ENCODE results near the gene TTLL11. TPM values are rescaled to one million over a fixed set of nuclear protein-coding genes. Genes with fewer than 3 reads are reported as not detected.

Gene TTLL11
- total RNA-seq, 1 experiment from 2014 or later, result 7.0 TPM

DNA sequence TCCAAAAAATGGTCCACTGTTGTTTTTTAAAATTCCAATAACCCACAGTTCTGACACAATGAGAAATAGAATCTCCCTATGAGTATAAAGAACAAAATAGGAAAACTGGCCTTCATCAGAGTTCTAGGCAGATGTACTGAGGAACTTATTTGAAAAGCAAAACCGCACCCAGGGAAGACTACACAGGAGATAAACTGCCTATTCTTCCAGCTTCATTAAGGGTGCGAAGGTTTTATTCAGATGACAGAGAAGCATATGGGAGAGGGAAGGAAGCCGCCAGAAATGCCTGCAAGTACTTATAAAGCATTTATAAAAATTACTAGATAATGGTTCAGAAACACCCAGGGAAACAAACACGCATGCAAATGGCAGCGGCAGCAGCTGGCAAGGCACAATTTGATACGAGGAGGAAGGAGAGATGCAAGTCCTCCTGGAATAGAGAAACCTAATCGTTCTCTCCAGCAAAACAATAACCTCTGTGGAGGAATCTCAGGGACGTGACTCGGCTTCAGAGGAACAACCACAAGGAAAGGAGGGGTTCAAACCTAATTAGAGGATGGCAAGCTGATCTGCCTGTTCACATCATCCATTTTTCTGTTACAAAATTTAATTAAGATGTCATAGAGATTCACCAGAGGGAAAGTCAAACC is 9.0 kb downstream of the TTLL11 start:
- Histone ChIP-seq H3K4me2 (ENCODE audit: low read length) (no peak overlapping the region), H3K9me3 (ENCODE audit: low read length) (no peaks in the 10 kb centered on the region), H3K79me2 (ENCODE audit: low read length) (peaks cover 17% of the 10 kb centered on the region), H3K4me1 (ENCODE audit: insufficient read depth, low read length) (peaks cover 23% of the 10 kb centered on the region), H3K9me2 (replicated peaks; ENCODE audit: low read length) (no peaks in the 10 kb centered on the region), H3F3A (ENCODE audit: low read length, unreplicated experiment) (no peaks in the 10 kb centered on the region), H2AFZ (ENCODE audit: low read length) (no peak overlapping the region), H3K9ac (ENCODE audit: low read length) (no peak overlapping the region), H3K36me3 (ENCODE audit: low read depth, low read length) (no peaks in the 10 kb centered on the region), H4K20me1 (ENCODE audit: low read length) (0 out of 2 replicates have a peak, but pooled peaks cover 6% of the 10 kb centered on the region), H3K27ac (ENCODE audit: low read length) (no peak overlapping the region), H3K27me3 (ENCODE audit: low read length) (no peaks in the 10 kb centered on the region), H3K4me3 (ENCODE audit: low read length) (no peak overlapping the region)
- no peak for TF ChIP-seq EZH2phosphoT487 (IDR thresholded peaks at IDR 0.05; ENCODE audit: borderline replicate concordance, low read length)
- TF ChIP-seq, protein P1, sequence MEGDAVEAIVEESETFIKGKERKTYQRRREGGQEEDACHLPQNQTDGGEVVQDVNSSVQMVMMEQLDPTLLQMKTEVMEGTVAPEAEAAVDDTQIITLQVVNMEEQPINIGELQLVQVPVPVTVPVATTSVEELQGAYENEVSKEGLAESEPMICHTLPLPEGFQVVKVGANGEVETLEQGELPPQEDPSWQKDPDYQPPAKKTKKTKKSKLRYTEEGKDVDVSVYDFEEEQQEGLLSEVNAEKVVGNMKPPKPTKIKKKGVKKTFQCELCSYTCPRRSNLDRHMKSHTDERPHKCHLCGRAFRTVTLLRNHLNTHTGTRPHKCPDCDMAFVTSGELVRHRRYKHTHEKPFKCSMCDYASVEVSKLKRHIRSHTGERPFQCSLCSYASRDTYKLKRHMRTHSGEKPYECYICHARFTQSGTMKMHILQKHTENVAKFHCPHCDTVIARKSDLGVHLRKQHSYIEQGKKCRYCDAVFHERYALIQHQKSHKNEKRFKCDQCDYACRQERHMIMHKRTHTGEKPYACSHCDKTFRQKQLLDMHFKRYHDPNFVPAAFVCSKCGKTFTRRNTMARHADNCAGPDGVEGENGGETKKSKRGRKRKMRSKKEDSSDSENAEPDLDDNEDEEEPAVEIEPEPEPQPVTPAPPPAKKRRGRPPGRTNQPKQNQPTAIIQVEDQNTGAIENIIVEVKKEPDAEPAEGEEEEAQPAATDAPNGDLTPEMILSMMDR (conservative IDR thresholded peaks at IDR 0.05; ENCODE audit: low read depth, low read length), result no peak
- TF ChIP-seq EZH2 (IDR thresholded peaks at IDR 0.05; ENCODE audit: low read length, unreplicated experiment), result no peak
- ATAC-seq (no peak), DNase-seq (no peak)
- intact Hi-C loops (cut with micrococcal nuclease), result no loop called here
- ChIA-PET POLR2A (ENCODE audit: unreplicated experiment) (no interaction called here), CTCF (no interaction called here)
- no TSS peak for BruUV-seq (replicated peaks)

DNA sequence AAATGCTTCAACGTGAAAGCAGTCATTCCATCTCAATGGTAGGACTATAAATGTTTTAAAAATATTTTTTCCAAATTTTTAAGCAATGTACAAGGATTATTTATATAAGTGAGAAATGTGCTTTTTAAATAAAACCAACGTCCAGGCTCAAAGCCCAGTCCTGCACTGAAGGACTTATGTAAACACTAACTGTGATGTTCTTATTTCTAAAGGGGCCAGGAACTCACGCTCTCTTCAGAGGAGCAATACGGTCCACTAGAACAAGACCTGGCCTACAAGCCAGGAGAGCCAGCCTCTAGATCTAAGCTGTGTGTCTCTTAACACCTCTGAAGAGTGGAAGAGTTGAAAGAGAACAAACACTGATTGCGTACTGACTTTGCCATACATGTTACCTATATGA is 12.1 kb downstream of the TTLL11 start:
- peaks cover 7% of the 10 kb centered on the region for H3K79me2 ChIP-seq (ENCODE audit: low read length)
- DNase-seq (no peak), ATAC-seq (no peak)
- no peak overlapping the region for H3K4me2 ChIP-seq (ENCODE audit: low read length)
- no peaks in the 10 kb centered on the region for H4K20me1 ChIP-seq (ENCODE audit: low read length)
- H3K27ac ChIP-seq (ENCODE audit: low read length), result no peak overlapping the region
- ChIA-PET CTCF (no interaction called here), POLR2A (ENCODE audit: unreplicated experiment) (no interaction called here)
- H3K27me3 ChIP-seq (ENCODE audit: low read length), result no peaks in the 10 kb centered on the region
- H3K9me2 ChIP-seq (replicated peaks; ENCODE audit: low read length), result no peaks in the 10 kb centered on the region
- H3K9me3 ChIP-seq (ENCODE audit: low read length), result no peaks in the 10 kb centered on the region
- H2AFZ ChIP-seq (ENCODE audit: low read length), result no peak overlapping the region
- no peaks in the 10 kb centered on the region for H3F3A ChIP-seq (ENCODE audit: low read length, unreplicated experiment)
- TF ChIP-seq, protein P1 (conservative IDR thresholded peaks at IDR 0.05; ENCODE audit: low read depth, low read length), result no peak
- intact Hi-C loops (cut with micrococcal nuclease), result no loop called here
- no peaks in the 10 kb centered on the region for H3K36me3 ChIP-seq (ENCODE audit: low read depth, low read length)
- H3K4me1 ChIP-seq (ENCODE audit: insufficient read depth, low read length), result no peaks in the 10 kb centered on the region
- H3K9ac ChIP-seq (ENCODE audit: low read length), result no peak overlapping the region
- BruUV-seq (replicated peaks), result no TSS peak
- H3K4me3 ChIP-seq (ENCODE audit: low read length), result no peak overlapping the region

DNA sequence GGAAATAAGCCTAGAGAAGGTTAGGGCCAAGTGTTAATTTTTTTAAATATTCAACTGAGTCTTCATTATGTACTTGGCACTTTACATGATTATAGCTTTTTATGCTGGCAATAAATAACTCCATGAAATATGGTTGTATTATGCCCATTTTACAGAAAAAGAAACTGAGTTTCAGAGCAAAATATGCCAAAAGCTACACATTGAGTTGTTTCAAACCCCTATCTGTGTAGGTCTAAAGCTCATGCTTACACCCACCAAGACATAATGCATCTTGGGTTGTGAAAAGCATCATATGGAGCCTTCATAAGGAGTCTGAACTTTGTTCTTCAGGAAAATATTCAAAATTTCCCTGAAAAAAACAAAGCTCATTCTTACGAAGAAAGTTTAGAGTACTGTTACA is 14.6 kb downstream of the TTLL11 start:
- TF ChIP-seq EZH2 (IDR thresholded peaks at IDR 0.05; ENCODE audit: low read length, unreplicated experiment), result no peak
- TF ChIP-seq, protein P1 (conservative IDR thresholded peaks at IDR 0.05; ENCODE audit: low read depth, low read length), result no peak
- TF ChIP-seq EZH2phosphoT487 (IDR thresholded peaks at IDR 0.05; ENCODE audit: borderline replicate concordance, low read length), result no peak
- Histone ChIP-seq H3K4me2 (ENCODE audit: low read length) (no peak overlapping the region), H3K9me3 (ENCODE audit: low read length) (no peaks in the 10 kb centered on the region), H3K4me3 (ENCODE audit: low read length) (no peak overlapping the region), H3K36me3 (ENCODE audit: low read depth, low read length) (no peaks in the 10 kb centered on the region), H2AFZ (ENCODE audit: low read length) (no peak overlapping the region), H3K9me2 (replicated peaks; ENCODE audit: low read length) (no peaks in the 10 kb centered on the region), H3K27ac (ENCODE audit: low read length) (no peak overlapping the region), H3K4me1 (ENCODE audit: insufficient read depth, low read length) (no peaks in the 10 kb centered on the region), H3K79me2 (ENCODE audit: low read length) (no peaks in the 10 kb centered on the region), H3F3A (ENCODE audit: low read length, unreplicated experiment) (no peaks in the 10 kb centered on the region), H3K27me3 (ENCODE audit: low read length) (no peaks in the 10 kb centered on the region), H4K20me1 (ENCODE audit: low read length) (no peaks in the 10 kb centered on the region), H3K9ac (ENCODE audit: low read length) (no peak overlapping the region)
- CTCF ChIA-PET, result interaction anchor here (0.5 kb wide), 1 partner anchor 21 kb away, joined by 3 read pairs; no protein-coding TSS in a partner anchor
- ATAC-seq, result no peak
- no peak for DNase-seq
- POLR2A ChIA-PET (ENCODE audit: unreplicated experiment), result no interaction called here
- intact Hi-C loops (cut with micrococcal nuclease), result no loop called here
- no TSS peak for BruUV-seq (replicated peaks)
